AML-193 (cell line): ENCODE results near the gene SNX30.

Source experiments
- DNase-seq, 2 experiments: peaks; one replicate each; lab custom pipeline; 2025; lab: John Stamatoyannopoulos, UW

The SNX30 gene

DNA sequence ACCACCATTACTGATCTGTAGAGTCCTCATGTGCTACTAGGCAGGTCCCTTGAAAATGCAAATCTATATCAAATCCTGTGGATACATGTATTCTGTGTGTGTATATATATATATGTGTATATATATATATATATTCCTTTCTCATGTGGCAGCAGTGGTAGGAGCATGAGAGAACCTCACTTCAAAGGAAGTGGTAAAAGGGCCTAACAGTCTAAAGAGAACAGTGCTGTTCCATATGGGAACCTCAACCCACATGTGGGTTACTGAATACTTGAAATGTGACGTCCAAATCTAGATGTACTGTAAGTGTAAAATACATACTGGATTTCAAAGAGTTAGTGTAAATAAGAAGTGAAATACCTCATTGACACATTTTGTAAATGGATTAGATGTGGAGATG, 134.8 kb downstream of the SNX30 start:
- DNase-seq, result no peak

DNA sequence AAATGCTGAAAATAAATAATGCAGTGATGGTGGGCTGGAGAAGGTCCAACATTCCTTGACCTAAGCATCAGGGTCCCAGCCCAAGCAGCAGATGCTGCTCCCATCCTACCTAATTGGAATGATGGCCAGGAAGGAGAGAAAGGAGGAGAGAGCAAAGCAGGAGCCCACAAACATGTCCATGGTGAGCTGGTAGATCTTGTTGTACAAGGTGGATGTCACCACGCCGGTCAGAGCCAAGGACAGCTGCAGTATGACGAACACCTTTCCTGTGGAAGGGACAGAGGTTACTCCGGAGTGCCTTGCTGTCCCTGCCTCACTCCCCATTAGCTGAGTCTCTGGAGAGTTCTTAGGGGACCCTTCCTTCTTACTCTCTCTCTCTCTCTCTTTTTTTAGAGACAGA, 135.8 kb downstream of the SNX30 start:
- no peak for DNase-seq

DNA sequence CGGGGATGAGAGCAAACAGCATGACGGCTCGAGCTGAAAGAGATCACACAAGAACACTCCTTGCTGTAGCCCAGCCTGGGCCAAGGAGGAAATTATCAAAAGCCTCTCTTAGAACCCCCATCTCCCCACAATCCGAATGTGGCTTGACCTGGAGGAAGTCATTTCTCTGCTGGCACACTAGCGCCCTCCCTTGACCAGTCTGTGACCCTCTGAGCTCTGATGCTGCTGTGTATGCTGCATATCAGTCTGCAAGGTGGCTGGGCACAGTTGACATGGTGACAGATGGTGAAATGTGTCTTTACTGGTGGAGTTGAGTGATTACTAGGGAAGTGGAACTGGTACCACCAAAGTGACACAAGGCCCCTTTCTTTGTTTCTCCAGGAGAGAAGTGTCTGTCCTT, 136.8 kb downstream of the SNX30 start:
- peak; percentile 78 to 84 for DNase-seq

DNA sequence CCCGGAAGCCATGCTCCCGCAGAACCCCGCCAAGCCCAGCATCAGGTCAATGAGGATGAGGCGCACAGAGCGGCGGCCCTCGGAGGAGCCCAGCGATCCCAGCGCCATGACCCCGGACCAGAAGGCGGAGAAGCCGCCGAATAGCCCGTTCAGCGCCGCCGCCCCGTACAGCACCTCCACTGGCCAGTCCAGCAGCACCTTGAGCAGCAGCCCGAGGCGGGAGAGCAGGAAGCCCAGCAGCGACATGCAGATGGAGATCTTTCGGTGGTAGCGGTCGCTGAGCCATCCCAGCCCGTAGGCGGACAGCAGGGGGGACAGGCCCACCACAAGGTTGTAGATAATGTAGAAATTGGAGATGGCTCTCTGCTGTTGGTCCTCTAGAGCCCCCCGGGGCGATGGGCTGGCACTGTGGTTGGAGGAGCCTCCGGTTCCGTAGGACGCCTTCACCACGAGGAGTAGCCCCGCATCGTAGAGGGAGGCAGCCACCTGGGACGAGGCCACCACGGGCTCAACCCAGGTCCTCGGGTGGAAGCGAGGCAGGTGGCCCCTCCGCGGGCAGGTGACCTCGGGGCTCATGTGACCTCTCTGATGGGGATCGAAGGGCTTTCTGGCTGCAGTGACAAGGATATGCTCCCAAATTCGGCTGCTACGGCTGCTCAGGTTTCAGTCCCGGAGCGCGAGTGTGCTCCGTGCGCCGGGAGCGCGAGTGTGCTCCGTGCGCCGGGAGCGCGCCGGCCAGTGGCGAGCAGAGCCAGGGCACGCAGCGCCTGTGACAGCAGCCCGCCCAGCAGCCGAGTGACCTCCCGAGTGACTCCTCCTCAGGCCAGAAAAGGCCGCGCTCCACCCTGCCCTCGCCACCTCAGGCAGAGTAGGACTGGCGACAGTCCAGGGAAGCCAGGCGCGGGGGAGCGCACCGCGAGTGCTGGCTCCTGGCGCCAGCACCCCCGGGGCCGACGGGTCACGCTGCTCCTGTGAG, 139.8 kb downstream of the SNX30 start, which contains the start of gene SLC46A2:
Gene SLC46A2, minus strand, starts transcription at position 771 of the 976 bp plus-strand sequence. Its CDS starts 195 bp downstream, at position 576.
- DNase-seq, result no peak

DNA sequence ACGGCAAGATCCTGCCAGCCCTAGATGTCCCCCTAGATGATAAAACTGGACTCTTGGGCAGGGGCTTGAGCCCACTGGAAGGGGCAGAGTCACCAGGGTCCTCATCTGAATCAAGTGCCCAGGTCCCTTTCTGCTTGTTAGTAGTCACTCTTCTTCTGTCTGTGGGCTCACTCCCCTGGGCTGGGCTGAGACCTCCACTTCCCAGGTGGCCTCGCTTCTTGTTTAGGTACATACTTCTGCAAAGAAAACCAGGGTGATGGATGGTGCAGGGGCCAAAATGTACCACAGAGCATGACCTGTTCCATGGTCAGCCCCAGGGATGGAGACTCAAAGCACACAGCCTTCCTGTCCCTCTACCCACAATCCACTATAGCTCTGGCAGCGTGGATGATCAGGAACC, 141.0 kb downstream of the SNX30 start:
- no peak for DNase-seq

DNA sequence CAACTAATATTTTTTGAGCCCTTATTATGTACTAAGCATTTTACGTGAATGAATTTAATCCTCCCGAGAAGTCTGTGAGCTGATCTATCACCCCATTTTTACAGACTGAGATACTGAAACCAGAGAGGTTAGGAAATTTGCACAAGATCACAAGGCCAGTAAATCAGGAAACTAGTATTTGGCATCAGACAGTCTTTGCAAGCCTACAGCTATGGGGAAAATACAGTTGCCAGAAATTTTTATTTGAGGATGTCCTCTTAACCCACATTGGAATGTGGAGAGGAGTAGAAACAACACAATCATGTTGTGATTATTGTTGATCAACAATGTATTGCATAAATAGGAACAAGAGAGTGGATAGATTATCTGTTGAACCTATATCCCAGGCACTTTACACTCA, 142.4 kb downstream of the SNX30 start:
- DNase-seq, result no peak

DNA sequence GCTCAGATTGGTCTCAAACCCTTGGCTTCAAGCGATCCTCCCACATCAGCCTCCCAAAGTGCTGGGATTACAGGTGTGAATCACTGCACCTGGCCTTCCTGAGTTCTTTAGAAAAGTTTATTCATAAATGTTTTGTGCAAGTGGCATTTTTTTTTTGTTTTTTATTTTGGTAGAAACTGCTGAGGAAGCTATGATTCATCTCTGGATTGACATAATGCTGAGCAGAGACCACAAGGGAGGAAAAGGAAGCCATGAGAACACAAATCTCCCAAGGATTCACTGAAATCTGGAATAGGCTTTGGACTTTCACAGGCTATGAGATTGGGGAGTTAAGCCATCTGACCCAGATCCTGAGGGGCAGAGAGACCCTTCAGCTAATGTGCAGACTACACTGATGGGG, 143.5 kb downstream of the SNX30 start:
- DNase-seq, result peak in 1 of 2 experiments; percentile 21

DNA sequence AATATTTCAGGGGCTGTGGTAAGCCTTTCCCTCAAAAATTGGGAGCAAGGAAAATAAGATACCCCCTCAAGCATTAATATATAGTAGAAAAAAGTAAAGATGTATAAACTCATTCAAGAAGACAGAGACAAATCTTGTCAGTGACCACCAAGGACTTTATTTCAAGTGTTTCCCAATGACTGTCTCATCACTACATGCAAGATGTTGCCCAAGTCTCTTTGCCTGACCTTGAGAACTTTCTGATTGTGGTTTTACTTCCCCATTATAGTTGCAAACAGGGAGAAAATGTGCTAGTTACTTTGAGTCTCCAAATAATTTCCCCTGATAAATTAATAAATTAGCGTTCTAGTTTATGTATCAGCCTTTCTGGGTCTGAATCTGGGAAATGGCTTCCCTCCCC, 144.1 kb downstream of the SNX30 start:
- peak; percentile 88 to 94 for DNase-seq

DNA sequence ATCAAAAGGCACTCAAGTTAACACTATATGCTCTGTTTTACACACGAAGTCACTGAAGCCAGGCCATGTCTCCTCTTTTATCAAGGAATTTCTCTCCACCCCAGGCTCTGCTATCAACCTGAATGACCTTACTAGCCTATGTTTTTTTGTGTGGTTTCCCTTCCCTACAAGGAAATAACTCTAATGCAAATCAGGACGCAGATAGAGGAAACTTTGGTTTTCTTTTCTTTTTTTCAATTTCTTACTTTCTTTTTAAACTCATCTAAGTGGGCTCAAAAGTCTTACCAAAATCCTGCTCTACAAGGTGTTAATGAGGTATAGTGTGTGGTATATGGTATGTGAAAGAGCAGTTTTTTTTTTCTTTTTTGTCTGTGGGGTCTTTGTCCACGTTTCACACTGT, 145.6 kb downstream of the SNX30 start:
- DNase-seq, result no peak

DNA sequence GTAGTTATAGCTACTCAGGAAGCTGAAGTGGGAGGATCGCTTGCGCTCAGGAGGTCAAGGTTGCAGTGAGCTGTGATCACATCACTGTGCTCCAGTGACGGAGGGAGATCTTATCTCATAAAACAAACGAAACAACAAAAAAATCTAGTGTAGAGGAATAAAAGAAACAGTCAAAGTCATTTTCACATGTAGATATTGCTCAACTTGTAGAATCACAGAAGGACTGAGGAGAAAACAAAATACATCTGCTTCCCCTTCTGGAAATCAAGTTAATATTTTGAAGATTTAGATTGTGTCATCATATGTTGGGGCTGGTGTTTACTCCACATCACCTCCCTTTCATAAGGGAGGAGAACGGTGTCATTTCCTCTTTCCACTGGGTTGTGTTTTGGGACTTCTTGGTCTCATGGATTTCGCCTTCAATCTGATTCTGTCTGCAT, 148.3 kb downstream of the SNX30 start:
- peak; percentile 12 to 24 for DNase-seq

DNA sequence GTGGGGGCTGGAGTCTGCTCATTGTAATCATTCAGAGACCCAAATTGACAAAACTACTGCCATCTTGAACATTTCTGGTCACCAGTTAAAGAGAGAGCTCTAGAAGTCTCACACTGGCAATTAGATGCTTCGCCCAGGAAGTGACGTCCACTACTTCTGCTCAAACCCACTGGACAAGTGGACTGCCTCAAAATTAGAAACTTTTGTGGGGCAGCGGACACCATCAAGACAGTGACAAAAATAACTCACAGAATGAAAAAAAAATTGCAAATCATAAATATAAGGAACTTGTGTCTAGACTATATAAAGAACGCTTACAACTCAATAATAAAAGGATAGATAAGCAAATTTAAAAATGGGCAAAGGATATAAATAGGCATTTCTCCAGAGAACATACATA, 149.9 kb downstream of the SNX30 start:
- no peak for DNase-seq

DNA sequence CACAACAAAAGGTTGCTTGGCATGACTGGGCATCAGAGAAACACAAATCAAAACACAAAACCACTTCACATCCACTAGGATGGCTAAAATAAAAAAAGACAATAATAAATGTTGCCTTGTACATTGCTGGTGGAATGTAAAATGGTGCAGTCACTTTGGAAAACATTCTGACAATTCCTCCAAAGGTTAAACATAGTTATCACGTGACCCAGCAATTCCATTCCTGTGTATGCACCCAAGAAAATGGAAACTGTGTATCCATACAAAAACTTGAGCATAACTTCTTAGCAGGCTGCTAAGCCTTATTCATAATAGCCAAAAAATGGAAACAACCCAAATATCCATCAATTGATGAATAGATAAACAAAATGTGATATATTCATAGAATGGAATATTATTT, 150.3 kb downstream of the SNX30 start:
- DNase-seq, result no peak

DNA sequence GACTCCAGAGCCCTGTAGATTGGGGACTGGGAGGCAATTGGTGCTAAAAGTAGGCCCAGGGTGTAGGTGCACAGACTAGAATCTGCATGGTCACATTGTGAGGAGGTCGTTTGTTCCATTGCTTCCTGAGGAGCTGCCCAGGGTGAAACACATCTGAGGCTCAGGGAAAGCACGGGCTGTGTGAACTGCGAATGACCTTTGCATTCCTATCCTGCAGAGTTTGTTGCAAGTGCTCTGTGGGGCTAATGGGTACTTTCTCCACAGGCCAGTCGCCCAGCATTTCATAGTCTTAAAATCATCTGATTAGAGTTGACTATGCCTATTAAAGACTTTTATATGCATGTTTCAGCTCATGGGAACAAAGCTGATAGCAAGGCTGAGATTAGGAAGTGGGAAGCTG, 154.5 kb downstream of the SNX30 start:
- DNase-seq, result no peak

DNA sequence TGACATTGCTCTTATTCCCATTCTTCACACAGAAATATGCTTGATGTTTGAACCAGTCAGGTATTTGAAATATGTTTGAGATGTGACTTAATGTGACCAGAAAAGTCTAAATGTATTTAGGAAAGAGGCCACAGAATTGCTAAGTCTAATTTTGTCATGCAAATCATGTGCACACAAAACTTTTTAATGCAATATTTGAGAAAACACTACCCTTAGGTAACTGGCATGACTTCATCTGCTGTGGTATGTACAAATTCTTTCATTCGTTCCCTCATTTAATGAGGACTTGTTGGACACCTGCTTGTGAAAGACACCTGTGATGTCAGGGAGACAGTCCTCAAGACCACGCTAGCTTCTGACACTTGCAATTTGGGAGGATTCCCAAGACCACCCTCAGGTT, 161.2 kb downstream of the SNX30 start:
- DNase-seq, result no peak

DNA sequence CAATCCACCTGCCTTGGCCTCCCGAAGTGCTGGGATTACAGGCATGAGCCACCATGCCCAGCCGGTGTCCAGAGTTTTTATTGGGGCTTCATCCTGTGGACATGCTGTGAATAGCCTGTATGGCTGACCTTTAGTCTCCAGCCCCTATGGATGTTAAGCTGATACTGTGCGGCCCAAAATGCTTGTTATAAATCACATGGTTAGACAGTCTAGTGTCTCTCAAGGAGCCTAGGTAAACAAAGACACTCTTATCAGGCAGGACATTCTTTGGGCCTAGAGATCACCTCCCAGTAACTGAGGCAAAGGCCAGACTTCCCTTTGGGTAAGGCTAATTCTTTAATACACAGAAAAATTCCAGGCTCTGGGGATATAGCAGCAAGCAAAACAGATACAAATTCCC, 162.1 kb downstream of the SNX30 start:
- DNase-seq, result no peak

DNA sequence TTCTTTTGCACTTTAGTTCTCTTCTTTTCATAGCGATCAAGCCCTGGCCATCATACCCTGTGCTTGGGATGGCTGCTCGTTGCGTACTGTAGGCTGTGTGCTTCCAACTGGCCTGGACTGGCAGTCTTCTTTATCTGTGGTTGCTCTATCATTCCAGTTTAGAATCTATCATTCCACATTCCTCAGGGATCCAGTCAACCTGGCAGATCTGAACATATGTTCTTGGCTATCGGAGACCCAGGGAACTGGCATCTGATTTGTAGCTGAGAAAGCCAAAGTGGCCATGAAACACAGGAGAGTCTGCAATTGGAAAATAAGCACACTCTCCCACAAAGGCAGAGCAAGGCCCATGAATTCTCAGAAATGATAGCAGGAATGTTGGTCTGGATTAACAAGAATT, 162.8 kb downstream of the SNX30 start:
- no peak for DNase-seq

DNA sequence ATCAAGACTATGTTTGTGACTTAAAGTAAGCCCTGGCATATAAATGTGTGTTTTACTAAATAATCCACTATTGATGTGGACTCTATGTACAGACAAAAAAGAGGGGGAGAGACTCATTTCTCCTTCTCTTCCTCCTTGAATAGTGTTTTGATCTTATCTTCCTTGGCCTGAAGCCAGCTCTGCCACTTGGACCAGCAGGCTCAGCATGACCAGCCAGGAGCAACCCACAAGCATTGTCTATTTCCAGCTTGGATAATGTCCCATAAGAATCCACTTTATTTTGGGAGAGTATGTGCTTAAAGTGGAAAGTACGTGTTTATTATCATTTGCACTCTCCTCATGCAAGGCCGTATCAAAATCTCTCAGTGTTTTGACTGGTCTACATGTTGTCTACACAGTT, 164.0 kb downstream of the SNX30 start:
- DNase-seq, result no peak

DNA sequence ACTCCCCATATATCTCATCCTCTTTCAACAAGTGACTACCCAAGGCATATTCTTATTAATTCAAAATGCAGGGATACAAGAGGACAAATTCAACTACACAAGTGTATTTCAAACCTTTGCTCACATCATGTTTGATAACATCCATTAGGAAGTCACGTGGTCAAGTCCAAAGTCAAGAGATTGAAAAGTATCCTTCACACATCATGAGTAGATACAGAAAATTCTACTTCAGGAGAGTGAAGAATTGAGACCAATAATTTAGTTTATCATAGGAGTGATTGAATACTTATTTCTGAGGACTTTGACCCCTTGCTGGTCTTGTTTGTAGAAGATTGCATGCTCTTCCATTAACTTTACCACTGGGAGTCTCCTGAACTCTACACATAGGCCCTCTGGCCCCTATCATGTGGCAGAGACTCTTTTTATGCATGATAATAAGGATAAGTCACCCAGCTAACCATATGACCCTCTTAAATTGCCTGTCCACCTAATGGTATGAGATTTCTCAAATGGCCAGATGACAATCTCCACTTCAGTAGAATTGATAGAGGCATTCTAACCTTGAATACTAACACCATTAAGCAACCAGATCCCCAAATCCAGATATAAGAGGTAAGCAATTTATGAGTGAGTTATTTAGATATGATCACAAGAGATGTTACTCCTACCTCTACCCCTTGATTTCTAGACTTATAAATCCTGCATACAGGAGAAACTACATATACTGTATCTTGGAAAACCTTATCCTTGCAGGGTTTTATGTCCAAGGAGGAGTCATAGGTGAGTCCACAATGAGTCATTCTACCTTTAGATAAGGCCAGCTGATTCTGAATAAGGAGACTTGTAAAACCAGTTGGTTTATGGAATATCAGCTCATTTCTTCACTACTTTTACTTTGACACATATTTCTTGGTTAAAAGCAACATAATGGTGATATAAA, 166.8 kb downstream of the SNX30 start:
- no peak for DNase-seq

DNA sequence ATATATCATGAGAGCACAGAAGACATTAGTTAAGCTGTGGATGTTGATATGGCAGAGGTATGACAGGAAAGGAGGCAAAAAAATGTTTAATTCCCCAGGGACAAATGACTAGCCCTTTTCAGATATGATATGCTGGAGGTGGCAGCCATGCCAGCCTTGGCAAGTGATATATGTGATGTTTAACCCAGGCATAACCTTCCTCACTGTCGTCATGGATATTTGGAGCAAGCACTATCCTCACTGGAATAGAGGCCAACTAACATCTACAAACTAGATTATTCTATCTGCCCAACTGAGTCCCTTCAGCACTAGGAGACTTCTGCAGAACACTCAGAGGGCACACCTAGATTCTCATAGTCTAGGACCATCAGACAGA, 167.4 kb downstream of the SNX30 start:
- no peak for DNase-seq

DNA sequence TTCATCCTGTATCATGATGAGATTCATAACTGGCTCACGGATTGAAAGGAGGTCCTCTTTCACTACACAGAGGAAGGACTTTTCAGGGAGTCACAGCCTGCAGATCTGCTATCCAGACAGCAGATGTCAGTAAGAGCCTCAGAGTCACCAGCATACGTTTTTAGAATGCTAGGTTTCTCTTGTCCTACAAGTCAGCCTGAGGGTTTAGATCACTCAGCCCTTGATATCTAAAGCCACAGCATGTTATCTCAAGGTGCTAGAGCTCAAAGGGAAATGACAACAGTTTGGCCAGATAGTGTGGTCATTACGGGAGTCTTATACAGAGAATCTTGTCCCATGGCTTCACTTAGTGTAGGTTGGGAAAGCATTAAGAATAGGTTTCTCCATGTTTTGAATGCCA, 171.0 kb downstream of the SNX30 start:
- DNase-seq, result peak; percentile 27
